ENCODE data around the gene TCEA2. TPM values are rescaled to one million over a fixed set of nuclear protein-coding genes. Genes with fewer than 3 reads are reported as not detected.

The TCEA2 gene
- total RNA-seq, 1 experiment from 2014 or later: 38.5 TPM

DNA sequence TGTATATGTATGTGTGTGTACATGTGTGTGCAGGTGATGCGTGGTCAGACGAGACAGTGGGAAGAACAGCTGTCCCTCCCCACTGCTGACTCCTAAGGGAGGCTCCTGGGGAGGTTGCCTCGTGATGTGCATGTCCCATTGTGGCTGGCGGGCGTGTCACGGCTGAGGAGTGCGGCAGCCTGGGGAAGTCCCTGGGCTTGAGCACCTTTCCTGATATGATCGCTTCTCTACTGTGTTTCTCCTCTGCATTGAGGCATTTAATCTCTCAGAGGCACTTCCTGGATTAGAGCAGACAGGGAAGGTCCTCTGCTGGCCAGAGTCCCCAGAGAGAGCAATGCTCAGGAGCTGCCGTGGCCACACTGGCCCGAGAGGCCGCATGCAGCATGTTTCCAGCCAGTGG is 32.9 kb downstream of the TCEA2 start:
- no peak for DNase-seq (ENCODE audit: low read depth, low spot score)
- Histone ChIP-seq H3K9me3 (ENCODE audit: control insufficient read depth, insufficient read depth, low read depth, low read length) (no peaks in the 10 kb centered on the region), H3K27ac (ENCODE audit: low read length) (no peak overlapping the region), H3K4me1 (ENCODE audit: control insufficient read depth, insufficient read depth, low read length) (no peaks in the 10 kb centered on the region), H3K27me3 (ENCODE audit: control insufficient read depth, insufficient read depth, low read length) (no peaks in the 10 kb centered on the region), H3K4me3 (ENCODE audit: low read depth in 2 of 2, low read length in 2 of 2) (no peak overlapping the region), H3K36me3 (ENCODE audit: control insufficient read depth, insufficient read depth, low read length) (no peaks in the 10 kb centered on the region)
- in situ Hi-C loops (cut with HindIII; ENCODE audit: low pct_unique_long_range_greater_than_20kb, low sequenced_read_pairs): no loop called here
- ATAC-seq: no peak
- TF ChIP-seq SIN3A (IDR thresholded peaks at IDR 0.05; ENCODE audit: borderline replicate concordance, insufficient read depth, low read depth, low read length) (no peak), POLR2AphosphoS5 (IDR thresholded peaks at IDR 0.05; ENCODE audit: low read depth, low read length) (no peak), TCF7L2 (IDR thresholded peaks at IDR 0.05; ENCODE audit: low read depth, low read length) (no peak)
- TF ChIP-seq, protein P1, sequence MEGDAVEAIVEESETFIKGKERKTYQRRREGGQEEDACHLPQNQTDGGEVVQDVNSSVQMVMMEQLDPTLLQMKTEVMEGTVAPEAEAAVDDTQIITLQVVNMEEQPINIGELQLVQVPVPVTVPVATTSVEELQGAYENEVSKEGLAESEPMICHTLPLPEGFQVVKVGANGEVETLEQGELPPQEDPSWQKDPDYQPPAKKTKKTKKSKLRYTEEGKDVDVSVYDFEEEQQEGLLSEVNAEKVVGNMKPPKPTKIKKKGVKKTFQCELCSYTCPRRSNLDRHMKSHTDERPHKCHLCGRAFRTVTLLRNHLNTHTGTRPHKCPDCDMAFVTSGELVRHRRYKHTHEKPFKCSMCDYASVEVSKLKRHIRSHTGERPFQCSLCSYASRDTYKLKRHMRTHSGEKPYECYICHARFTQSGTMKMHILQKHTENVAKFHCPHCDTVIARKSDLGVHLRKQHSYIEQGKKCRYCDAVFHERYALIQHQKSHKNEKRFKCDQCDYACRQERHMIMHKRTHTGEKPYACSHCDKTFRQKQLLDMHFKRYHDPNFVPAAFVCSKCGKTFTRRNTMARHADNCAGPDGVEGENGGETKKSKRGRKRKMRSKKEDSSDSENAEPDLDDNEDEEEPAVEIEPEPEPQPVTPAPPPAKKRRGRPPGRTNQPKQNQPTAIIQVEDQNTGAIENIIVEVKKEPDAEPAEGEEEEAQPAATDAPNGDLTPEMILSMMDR (IDR thresholded peaks at IDR 0.05): no peak
- TF ChIP-seq, protein P2, sequence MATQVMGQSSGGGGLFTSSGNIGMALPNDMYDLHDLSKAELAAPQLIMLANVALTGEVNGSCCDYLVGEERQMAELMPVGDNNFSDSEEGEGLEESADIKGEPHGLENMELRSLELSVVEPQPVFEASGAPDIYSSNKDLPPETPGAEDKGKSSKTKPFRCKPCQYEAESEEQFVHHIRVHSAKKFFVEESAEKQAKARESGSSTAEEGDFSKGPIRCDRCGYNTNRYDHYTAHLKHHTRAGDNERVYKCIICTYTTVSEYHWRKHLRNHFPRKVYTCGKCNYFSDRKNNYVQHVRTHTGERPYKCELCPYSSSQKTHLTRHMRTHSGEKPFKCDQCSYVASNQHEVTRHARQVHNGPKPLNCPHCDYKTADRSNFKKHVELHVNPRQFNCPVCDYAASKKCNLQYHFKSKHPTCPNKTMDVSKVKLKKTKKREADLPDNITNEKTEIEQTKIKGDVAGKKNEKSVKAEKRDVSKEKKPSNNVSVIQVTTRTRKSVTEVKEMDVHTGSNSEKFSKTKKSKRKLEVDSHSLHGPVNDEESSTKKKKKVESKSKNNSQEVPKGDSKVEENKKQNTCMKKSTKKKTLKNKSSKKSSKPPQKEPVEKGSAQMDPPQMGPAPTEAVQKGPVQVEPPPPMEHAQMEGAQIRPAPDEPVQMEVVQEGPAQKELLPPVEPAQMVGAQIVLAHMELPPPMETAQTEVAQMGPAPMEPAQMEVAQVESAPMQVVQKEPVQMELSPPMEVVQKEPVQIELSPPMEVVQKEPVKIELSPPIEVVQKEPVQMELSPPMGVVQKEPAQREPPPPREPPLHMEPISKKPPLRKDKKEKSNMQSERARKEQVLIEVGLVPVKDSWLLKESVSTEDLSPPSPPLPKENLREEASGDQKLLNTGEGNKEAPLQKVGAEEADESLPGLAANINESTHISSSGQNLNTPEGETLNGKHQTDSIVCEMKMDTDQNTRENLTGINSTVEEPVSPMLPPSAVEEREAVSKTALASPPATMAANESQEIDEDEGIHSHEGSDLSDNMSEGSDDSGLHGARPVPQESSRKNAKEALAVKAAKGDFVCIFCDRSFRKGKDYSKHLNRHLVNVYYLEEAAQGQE (IDR thresholded peaks at IDR 0.05; ENCODE audit: insufficient read depth in 1 of 2, low read depth in 2 of 2, low read length in 1 of 2): no peak
- ChIA-PET POLR2A (no interaction called here), CTCF (no interaction called here)
- intact Hi-C loops (cut with micrococcal nuclease; ENCODE audit: unreplicated experiment): no loop called here
- BruUV-seq (replicated peaks): no TSS peak

DNA sequence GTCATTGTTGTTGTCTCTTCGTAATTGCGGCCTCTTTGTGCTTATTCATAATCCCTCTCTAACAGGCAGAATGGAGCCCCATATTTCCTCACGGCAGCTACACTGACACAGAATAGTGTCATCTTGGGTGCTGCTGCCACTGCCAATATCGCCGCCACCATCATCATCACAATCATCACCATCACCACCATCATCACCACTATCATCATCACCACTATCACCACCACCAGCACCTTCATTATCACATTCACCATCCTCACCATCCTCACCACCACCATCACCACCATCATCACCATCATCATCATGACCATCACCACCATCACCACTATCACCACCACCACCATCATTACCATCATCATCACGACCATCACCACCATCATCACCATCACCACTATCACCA is 33.5 kb downstream of the TCEA2 start:
- no peaks in the 10 kb centered on the region for H3K27me3 ChIP-seq (ENCODE audit: control insufficient read depth, insufficient read depth, low read length)
- intact Hi-C loops (cut with micrococcal nuclease; ENCODE audit: unreplicated experiment) (no loop called here), in situ Hi-C loops (cut with HindIII; ENCODE audit: low pct_unique_long_range_greater_than_20kb, low sequenced_read_pairs) (no loop called here)
- TF ChIP-seq, protein P1 (IDR thresholded peaks at IDR 0.05): no peak
- TF ChIP-seq, protein P2 (IDR thresholded peaks at IDR 0.05; ENCODE audit: insufficient read depth in 1 of 2, low read depth in 2 of 2, low read length in 1 of 2): no peak
- no peak for TF ChIP-seq TCF7L2 (IDR thresholded peaks at IDR 0.05; ENCODE audit: low read depth, low read length)
- no peak for TF ChIP-seq POLR2AphosphoS5 (IDR thresholded peaks at IDR 0.05; ENCODE audit: low read depth, low read length)
- no peak for TF ChIP-seq SIN3A (IDR thresholded peaks at IDR 0.05; ENCODE audit: borderline replicate concordance, insufficient read depth, low read depth, low read length)
- no TSS peak for BruUV-seq (replicated peaks)
- no peak overlapping the region for H3K4me3 ChIP-seq (ENCODE audit: low read depth in 2 of 2, low read length in 2 of 2)
- H3K36me3 ChIP-seq (ENCODE audit: control insufficient read depth, insufficient read depth, low read length): no peaks in the 10 kb centered on the region
- POLR2A ChIA-PET: no interaction called here
- no peaks in the 10 kb centered on the region for H3K4me1 ChIP-seq (ENCODE audit: control insufficient read depth, insufficient read depth, low read length)
- CTCF ChIA-PET: no interaction called here
- H3K27ac ChIP-seq (ENCODE audit: low read length): no peak overlapping the region
- H3K9me3 ChIP-seq (ENCODE audit: control insufficient read depth, insufficient read depth, low read depth, low read length): no peaks in the 10 kb centered on the region
- no peak for DNase-seq (ENCODE audit: low read depth, low spot score)
- ATAC-seq: no peak

Measured in Panc1 (cell line).